GM23248 (cell line): ENCODE data around the gene DENND6A. TPM values are rescaled to one million over a fixed set of nuclear protein-coding genes. Genes with fewer than 3 reads are reported as not detected.

ENCODE experiments used
- DNase-seq: peaks from one replicate; pipeline ENCODE4 v3.0.0-alpha.2; 2015
- H2AFZ ChIP-seq: fragments of 200-600 bp; sonication (generic); 2 replicates; pipeline ENCODE4 v1.6.1; 2016; ENCODE audit warnings: antibody characterized with exemption
- H3F3A ChIP-seq: fragments of 200-600 bp; sonication (generic); 2 replicates; pipeline ENCODE4 v1.6.1; 2016; ENCODE audit warnings: mild to moderate bottlenecking, antibody characterized with exemption, mixed run types; ENCODE audit not compliant: insufficient read depth
- H3K27ac ChIP-seq: fragments of 200-600 bp; sonication (generic); 2 replicates; pipeline ENCODE4 v1.5.1; 2016; ENCODE audit warnings: mild to moderate bottlenecking
- H3K27me3 ChIP-seq: fragments of 200-600 bp; sonication (generic); replicated peaks from 2 replicates; pipeline ENCODE4 v1.6.1; 2016; ENCODE audit warnings: mild to moderate bottlenecking; ENCODE audit not compliant: insufficient read depth
- H3K36me3 ChIP-seq: fragments of 200-600 bp; sonication (generic); 2 replicates; pipeline ENCODE4 v1.6.1; 2016; ENCODE audit warnings: low read depth, mild to moderate bottlenecking
- H3K4me1 ChIP-seq: fragments of 200-600 bp; sonication (generic); 2 replicates; pipeline ENCODE4 v1.6.1; 2016; ENCODE audit warnings: mild to moderate bottlenecking; ENCODE audit not compliant: insufficient read depth
- H3K4me2 ChIP-seq: fragments of 200-600 bp; sonication (generic); one replicate; pipeline ENCODE4 v1.6.1; 2016; ENCODE audit warnings: mild to moderate bottlenecking; ENCODE audit not compliant: unreplicated experiment
- H3K4me3 ChIP-seq: fragments of 200-600 bp; sonication (generic); 2 replicates; pipeline ENCODE4 v1.5.1; 2016; ENCODE audit warnings: mild to moderate bottlenecking
- H3K79me2 ChIP-seq: fragments of 200-600 bp; sonication (generic); 2 replicates; pipeline ENCODE4 v1.6.1; 2016; ENCODE audit warnings: mild to moderate bottlenecking; ENCODE audit not compliant: insufficient read depth
- H3K9ac ChIP-seq: fragments of 200-600 bp; sonication (generic); 2 replicates; pipeline ENCODE4 v1.6.1; 2016; ENCODE audit warnings: mild to moderate bottlenecking
- H3K9me2 ChIP-seq: fragments of 200-600 bp; sonication (generic); 2 replicates; pipeline ENCODE4 v1.6.1; 2016; ENCODE audit warnings: mixed run types, mild to moderate bottlenecking, moderate library complexity; ENCODE audit not compliant: insufficient read depth
- H3K9me3 ChIP-seq: fragments of 200-600 bp; sonication (generic); one replicate; pipeline ENCODE4 v1.6.1; 2017; ENCODE audit warnings: low read depth
- H4K20me1 ChIP-seq: fragments of 200-600 bp; sonication (generic); 2 replicates; pipeline ENCODE4 v1.6.0; 2016; ENCODE audit not compliant: insufficient read depth
- EZH2 ChIP-seq: fragments of 200-600 bp; sonication (generic); IDR thresholded peaks from 2 replicates; pipeline ENCODE4 v1.6.1; 2018; ENCODE audit warnings: antibody characterized with exemption, mild to moderate bottlenecking; ENCODE audit not compliant: insufficient read depth, poor library complexity, severe bottlenecking
- EZH2phosphoT487 ChIP-seq: fragments of 200-600 bp; sonication (generic); IDR thresholded peaks from 2 replicates; pipeline ENCODE4 v1.6.1; 2018; ENCODE audit warnings: antibody characterized with exemption, moderate library complexity, mild to moderate bottlenecking, low read depth; ENCODE audit not compliant: insufficient read depth
- WGBS, 2 experiments: methylation state at CpG; one replicate each; pipeline ENCODE4 v1.1.6; 2015 to 2017; ENCODE audit warnings: low lambda C conversion rate in 2 of 2, low coverage in 1 of 2; ENCODE audit errors: missing lambda C conversion rate in 2 of 2; 5-methylcytosine and 5-hydroxymethylcytosine counted together
- in situ Hi-C: fragments of 300-500 bp; cut with MboI; formaldehyde crosslinking; loops from 2 replicates; pipeline ENCODE4 v1.15.0; 2020
- polyA plus RNA-seq: library from polyadenylated mRNA; unstranded; fragments of >200 nt; fragmentation: Nextera tagmentation; extraction: Ambion mirVana; gene quantifications from 2 replicates; pipeline ENCODE4 v1.2.1, GENCODE V29; 2016
- total RNA-seq: library from RNA; depleted of rRNA; stranded (reverse); fragments of >200 nt; shearing (Covaris generic); gene quantifications from 2 replicates; pipeline ENCODE4 v1.2.3, GENCODE V29; 2014

The DENND6A gene
- total and polyA plus RNA-seq, 2 experiments from 2014 or later = 10.2 to 28.0 TPM

DNA sequence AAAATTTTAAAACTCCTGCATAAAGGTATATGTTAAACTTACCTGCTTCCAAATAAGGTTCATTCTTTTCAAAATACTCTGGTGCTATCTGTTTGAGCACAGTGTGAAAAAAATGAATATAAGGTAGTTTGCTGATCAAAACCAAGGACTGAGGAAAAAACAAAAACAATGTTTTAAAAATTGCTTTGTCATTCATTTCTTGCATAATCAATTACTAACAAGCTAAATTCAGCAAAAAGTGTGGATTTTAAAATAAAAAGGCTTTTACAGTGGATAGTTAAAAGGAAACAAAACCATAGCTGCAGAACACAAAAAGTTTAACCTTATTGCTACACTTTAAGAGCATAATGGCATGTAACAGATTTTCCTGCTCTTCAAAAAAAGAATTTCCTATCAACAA is 31.5 kb downstream of the DENND6A start:
- in situ Hi-C loops = no loop called here
- Histone ChIP-seq H3K9me2 (no peaks in the 10 kb centered on the region), H3K36me3 (peaks cover 32% of the 10 kb centered on the region), H4K20me1 (no peaks in the 10 kb centered on the region), H3K9me3 (no peaks in the 10 kb centered on the region), H3K4me2 (no peak overlapping the region), H3K4me1 (peaks cover 12% of the 10 kb centered on the region), H2AFZ (no peak overlapping the region), H3K27ac (no peak overlapping the region), H3K79me2 (no peaks in the 10 kb centered on the region), H3F3A (peaks cover 3% of the 10 kb centered on the region; the same call in 1 of the 2 replicates), H3K4me3 (no peak overlapping the region), H3K9ac (no peak overlapping the region), H3K27me3 (no peaks in the 10 kb centered on the region)
- TF ChIP-seq EZH2 = no peak
- TF ChIP-seq EZH2phosphoT487 = no peak
- peak; percentile 3 for DNase-seq

DNA sequence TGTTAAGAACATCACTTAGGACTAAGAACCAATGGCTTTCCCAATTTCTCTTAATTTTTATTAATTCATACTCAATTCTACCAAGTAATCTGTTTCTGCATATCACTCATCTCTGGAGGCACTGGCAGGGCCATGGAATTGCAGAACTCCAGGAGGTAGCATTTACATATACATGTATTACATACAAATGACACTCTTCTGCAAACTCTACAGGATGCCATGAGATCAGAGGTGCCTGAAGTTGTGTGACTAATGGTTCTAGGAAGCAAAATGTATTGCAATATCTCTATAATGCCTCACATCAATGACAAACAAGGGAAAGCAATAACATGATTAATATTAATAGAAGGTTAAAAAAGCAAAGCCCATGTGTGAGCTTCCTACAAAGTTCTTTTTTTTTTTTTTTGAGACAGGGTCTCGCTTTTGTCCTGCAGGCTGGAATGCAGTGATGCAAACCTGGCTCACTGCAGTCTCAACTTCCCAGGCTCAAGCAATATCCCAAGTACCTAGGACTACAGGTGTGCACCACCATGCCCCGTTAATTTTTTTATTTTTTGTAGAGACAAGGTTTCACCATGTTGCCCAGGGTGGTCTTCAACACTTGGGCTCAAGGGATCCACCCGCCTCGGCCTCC is 33.0 kb downstream of the DENND6A start:
- WGBS, 2 experiments = 77 to 81% methylated on average over 4 of the region's 4 CpGs
- in situ Hi-C loops = no loop called here
- no peak overlapping the region for H3K4me3 ChIP-seq

DNA sequence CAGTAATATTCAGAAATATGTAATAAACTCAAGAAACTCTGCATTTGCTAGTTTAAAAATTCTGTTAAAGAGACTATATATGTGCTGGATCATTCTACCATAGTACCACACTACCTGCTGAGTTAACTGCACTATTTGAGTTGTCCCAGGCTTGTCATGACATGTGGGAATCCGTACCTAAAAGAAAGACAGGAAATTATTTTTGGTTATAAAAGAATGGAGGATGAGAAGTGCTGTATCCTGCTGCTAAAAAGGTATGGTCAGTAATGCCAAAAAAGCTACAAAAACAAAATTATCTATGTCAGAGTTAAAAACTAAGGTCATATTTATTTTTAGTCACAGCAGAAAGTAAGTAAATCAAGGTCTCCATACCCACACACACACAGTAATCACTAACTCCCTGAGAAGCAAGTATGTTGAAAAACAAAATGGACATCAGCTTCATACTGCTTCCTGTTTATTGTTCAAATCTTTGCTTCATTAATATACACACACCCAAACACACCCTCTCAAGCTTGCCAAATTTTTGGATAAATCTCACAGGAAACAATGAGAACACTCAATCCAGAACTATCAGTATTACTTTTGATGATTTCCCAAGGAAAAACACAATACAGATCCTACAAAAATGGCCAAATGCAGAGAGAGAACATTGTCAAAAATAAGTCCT is 33.7 kb downstream of the DENND6A start:
- Histone ChIP-seq H3F3A (no peaks in the 10 kb centered on the region), H3K9ac (no peak overlapping the region), H3K27ac (no peak overlapping the region), H3K9me2 (no peaks in the 10 kb centered on the region), H3K4me3 (no peak overlapping the region), H3K4me1 (peaks cover 9% of the 10 kb centered on the region; the same call in 1 of the 2 replicates), H3K79me2 (no peaks in the 10 kb centered on the region), H4K20me1 (no peaks in the 10 kb centered on the region), H3K9me3 (no peaks in the 10 kb centered on the region), H3K4me2 (no peak overlapping the region), H2AFZ (no peak overlapping the region), H3K27me3 (no peaks in the 10 kb centered on the region), H3K36me3 (peaks cover 25% of the 10 kb centered on the region)
- in situ Hi-C loops = no loop called here
- DNase-seq = no peak
- TF ChIP-seq EZH2 (no peak), EZH2phosphoT487 (no peak)
- 22 to 34% methylated on average over 1 of the region's 1 CpG for WGBS, 2 experiments

More for the DNA sequence above, 33.0 kb downstream of the DENND6A start:
- H3K4me2 ChIP-seq = no peak overlapping the region
- no peaks in the 10 kb centered on the region for H3K9me2 ChIP-seq
- H3K27ac ChIP-seq = no peak overlapping the region
- TF ChIP-seq EZH2 (no peak), EZH2phosphoT487 (no peak)
- H2AFZ ChIP-seq = no peak overlapping the region
- no peaks in the 10 kb centered on the region for H3F3A ChIP-seq
- H3K9me3 ChIP-seq = no peaks in the 10 kb centered on the region
- no peaks in the 10 kb centered on the region for H4K20me1 ChIP-seq
- peaks cover 22% of the 10 kb centered on the region for H3K36me3 ChIP-seq
- H3K79me2 ChIP-seq = no peaks in the 10 kb centered on the region
- DNase-seq = peak; percentile 34
- H3K9ac ChIP-seq = no peak overlapping the region
- no peaks in the 10 kb centered on the region for H3K27me3 ChIP-seq
- peaks cover 9% of the 10 kb centered on the region; the same call in 1 of the 2 replicates for H3K4me1 ChIP-seq

- H3K27ac ChIP-seq = no peak overlapping the region
Measured at GRCh38 chr3:57658536-57658935, 34.3 kb downstream of the DENND6A start.

More at GRCh38 chr3:57658536-57658935, 34.3 kb downstream of the DENND6A start:
- H4K20me1 ChIP-seq = no peaks in the 10 kb centered on the region
- H3K4me2 ChIP-seq = no peak overlapping the region
- H3K4me3 ChIP-seq = no peak overlapping the region
- in situ Hi-C loops = no loop called here
- no peaks in the 10 kb centered on the region for H3K9me3 ChIP-seq
- H3K27me3 ChIP-seq = no peaks in the 10 kb centered on the region
- no peak overlapping the region for H2AFZ ChIP-seq
- no peaks in the 10 kb centered on the region for H3K79me2 ChIP-seq
- H3K9me2 ChIP-seq = no peaks in the 10 kb centered on the region
- H3K4me1 ChIP-seq = peaks cover 9% of the 10 kb centered on the region; the same call in 1 of the 2 replicates
- H3K9ac ChIP-seq = no peak overlapping the region
- no peak for DNase-seq
- peaks cover 25% of the 10 kb centered on the region for H3K36me3 ChIP-seq
- H3F3A ChIP-seq = no peaks in the 10 kb centered on the region
- no peak for TF ChIP-seq EZH2
- no peak for TF ChIP-seq EZH2phosphoT487
